ENCODE measurements around the gene UMODL1.

GRCh38 chr21:42111811-42112210 lies 40.7 kb downstream of the UMODL1 start:
- TF ChIP-seq POLR2A (IDR thresholded peaks at IDR 0.05; ENCODE audit: low read length) (no peak), GATA1 (IDR thresholded peaks at IDR 0.05; ENCODE audit: low read depth, low read length) (no peak)

Measured in erythroblast (primary cell).